ENCODE measurements around the gene ABCC3. TPM values are rescaled to one million over a fixed set of nuclear protein-coding genes. Genes with fewer than 3 reads are reported as not detected.
A peak's percentile ranks its signal among the peaks of the same experiment; 100 is the strongest.

ABCC3 gene
- total RNA-seq, 2 experiments from 2014 or later, result not detected

- Mint-ChIP-seq H3K4me3 (no peak overlapping the region), H3K4me1 (ENCODE audit: low read depth) (no peaks in the 10 kb centered on the region), H3K36me3 (peaks cover 2% of the 10 kb centered on the region), H3K9me3 (no peaks in the 10 kb centered on the region), H3K27ac (no peak overlapping the region), H3K27me3 (no peaks in the 10 kb centered on the region)
- DNase-seq, result no peak
- POLR2A ChIA-PET, result no interaction called here
- CTCF ChIA-PET, result no interaction called here
- intact Hi-C loops (cut with micrococcal nuclease), result no loop called here
Observed at GRCh38 chr17:50688245-50688644, 53.6 kb downstream of the ABCC3 start.

- CTCF ChIA-PET, result interaction anchor here (0.6 kb wide), 1 partner anchor 52 kb away, joined by 3 read pairs; no protein-coding TSS in a partner anchor
- no peak for DNase-seq
- no peaks in the 10 kb centered on the region for H3K4me1 Mint-ChIP-seq (ENCODE audit: low read depth)
- H3K4me3 Mint-ChIP-seq, result no peak overlapping the region
- H3K27ac Mint-ChIP-seq, result no peak overlapping the region
- POLR2A ChIA-PET, result no interaction called here
- no peaks in the 10 kb centered on the region for H3K27me3 Mint-ChIP-seq
- H3K9me3 Mint-ChIP-seq, result no peaks in the 10 kb centered on the region
- intact Hi-C loops (cut with micrococcal nuclease), result no loop called here
- H3K36me3 Mint-ChIP-seq, result peaks cover 8% of the 10 kb centered on the region
Observed at GRCh38 chr17:50689251-50689650, 54.6 kb downstream of the ABCC3 start.

GRCh38 chr17:50689956-50690886 is 55.5 kb downstream of the ABCC3 start:
- intact Hi-C loops (cut with micrococcal nuclease), result no loop called here
- ChIA-PET CTCF (interaction anchor here (1.2 kb wide), 1 partner anchor 60 kb away, joined by 3 read pairs; no protein-coding TSS in a partner anchor), POLR2A (no interaction called here)
- no peak overlapping the region for H3K27ac Mint-ChIP-seq
- DNase-seq, result no peak
- no peak overlapping the region for H3K4me3 Mint-ChIP-seq
- no peaks in the 10 kb centered on the region for H3K4me1 Mint-ChIP-seq (ENCODE audit: low read depth)
- H3K27me3 Mint-ChIP-seq, result no peaks in the 10 kb centered on the region
- H3K9me3 Mint-ChIP-seq, result no peaks in the 10 kb centered on the region
- H3K36me3 Mint-ChIP-seq, result peaks cover 12% of the 10 kb centered on the region

GRCh38 chr17:50690887-50691549 is 56.3 kb downstream of the ABCC3 start:
- intact Hi-C loops (cut with micrococcal nuclease), result no loop called here
- H3K27me3 Mint-ChIP-seq, result no peaks in the 10 kb centered on the region
- no peak overlapping the region for H3K27ac Mint-ChIP-seq
- no peak for DNase-seq
- H3K9me3 Mint-ChIP-seq, result no peaks in the 10 kb centered on the region
- ChIA-PET CTCF (interaction anchor here (1.0 to 1.2 kb wide), 2 partner anchors 61 to 65 kb away, joined by 3 read pairs; no protein-coding TSS in a partner anchor), POLR2A (no interaction called here)
- H3K4me3 Mint-ChIP-seq, result no peak overlapping the region
- no peaks in the 10 kb centered on the region for H3K4me1 Mint-ChIP-seq (ENCODE audit: low read depth)
- peaks cover 19% of the 10 kb centered on the region for H3K36me3 Mint-ChIP-seq

GRCh38 chr17:50691550-50692447 is 57.1 kb downstream of the ABCC3 start:
- no peak for DNase-seq
- Mint-ChIP-seq H3K27me3 (no peaks in the 10 kb centered on the region), H3K9me3 (no peaks in the 10 kb centered on the region), H3K36me3 (peaks cover 23% of the 10 kb centered on the region), H3K27ac (no peak overlapping the region), H3K4me3 (no peak overlapping the region), H3K4me1 (ENCODE audit: low read depth) (peaks cover 2% of the 10 kb centered on the region)
- intact Hi-C loops (cut with micrococcal nuclease), result no loop called here
- ChIA-PET POLR2A (no interaction called here), CTCF (interaction anchor here (1.0 to 1.2 kb wide), 3 partner anchors 62 to 66 kb away, joined by 3 to 4 read pairs (median 3); no protein-coding TSS in a partner anchor)

- DNase-seq, result no peak
- Mint-ChIP-seq H3K4me3 (no peak overlapping the region), H3K27me3 (no peaks in the 10 kb centered on the region), H3K36me3 (peaks cover 29% of the 10 kb centered on the region), H3K9me3 (no peaks in the 10 kb centered on the region), H3K27ac (no peak overlapping the region), H3K4me1 (ENCODE audit: low read depth) (peaks cover 4% of the 10 kb centered on the region)
- CTCF ChIA-PET, result interaction anchor here (1.2 kb wide), 1 partner anchor 64 kb away, joined by 4 read pairs; no protein-coding TSS in a partner anchor
- POLR2A ChIA-PET, result interaction anchor here (0.6 kb wide), 1 partner anchor 208 kb away, joined by 3 read pairs; no protein-coding TSS in a partner anchor
- intact Hi-C loops (cut with micrococcal nuclease), result no loop called here
Observed at GRCh38 chr17:50692448-50693035, 57.9 kb downstream of the ABCC3 start.

GRCh38 chr17:50693036-50693682 is 58.5 kb downstream of the ABCC3 start:
- ChIA-PET CTCF (interaction anchor here (1.2 kb wide), 1 partner anchor 65 kb away, joined by 4 read pairs; no protein-coding TSS in a partner anchor), POLR2A (interaction anchor here (0.6 kb wide), 1 partner anchor 209 kb away, joined by 3 read pairs; no protein-coding TSS in a partner anchor)
- Mint-ChIP-seq H3K36me3 (peaks cover 34% of the 10 kb centered on the region), H3K4me3 (no peak overlapping the region), H3K27ac (no peak overlapping the region), H3K27me3 (no peaks in the 10 kb centered on the region), H3K9me3 (no peaks in the 10 kb centered on the region), H3K4me1 (ENCODE audit: low read depth) (peaks cover 4% of the 10 kb centered on the region)
- intact Hi-C loops (cut with micrococcal nuclease), result no loop called here
- DNase-seq, result no peak

GRCh38 chr17:50696365-50696879 is 61.7 kb downstream of the ABCC3 start:
- Mint-ChIP-seq H3K27me3 (no peaks in the 10 kb centered on the region), H3K4me1 (ENCODE audit: low read depth) (peaks cover 15% of the 10 kb centered on the region), H3K36me3 (peaks cover 46% of the 10 kb centered on the region), H3K4me3 (no peak overlapping the region), H3K9me3 (no peaks in the 10 kb centered on the region), H3K27ac (no peak overlapping the region)
- CTCF ChIA-PET, result interaction anchor here (0.7 to 4.8 kb wide), 5 partner anchors 8 to 217 kb away, joined by 3 to 45 read pairs (median 4); no protein-coding TSS in a partner anchor
- intact Hi-C loops (cut with micrococcal nuclease), result no loop called here
- DNase-seq, result no peak
- POLR2A ChIA-PET, result no interaction called here

- H3K27ac Mint-ChIP-seq, result peak overlapping the region; percentile 23
- H3K4me3 Mint-ChIP-seq, result no peak overlapping the region
- intact Hi-C loops (cut with micrococcal nuclease), result no loop called here
- ChIA-PET CTCF (interaction anchor here (0.8 to 4.8 kb wide), 4 partner anchors 8 to 68 kb away, joined by 3 to 45 read pairs (median 4); partner anchors contain the start of gene ANKRD40), POLR2A (no interaction called here)
- H3K27me3 Mint-ChIP-seq, result no peaks in the 10 kb centered on the region
- DNase-seq, result no peak
- no peaks in the 10 kb centered on the region for H3K9me3 Mint-ChIP-seq
- H3K4me1 Mint-ChIP-seq (ENCODE audit: low read depth), result peaks cover 20% of the 10 kb centered on the region
- H3K36me3 Mint-ChIP-seq, result peaks cover 46% of the 10 kb centered on the region
Observed at GRCh38 chr17:50697062-50697461, 62.4 kb downstream of the ABCC3 start.

GRCh38 chr17:50697663-50698272 is 63.1 kb downstream of the ABCC3 start:
- DNase-seq, result no peak
- H3K4me1 Mint-ChIP-seq (ENCODE audit: low read depth), result peaks cover 22% of the 10 kb centered on the region
- POLR2A ChIA-PET, result no interaction called here
- H3K27me3 Mint-ChIP-seq, result no peaks in the 10 kb centered on the region
- H3K4me3 Mint-ChIP-seq, result no peak overlapping the region
- intact Hi-C loops (cut with micrococcal nuclease), result no loop called here
- H3K9me3 Mint-ChIP-seq, result no peaks in the 10 kb centered on the region
- H3K27ac Mint-ChIP-seq, result peak overlapping the region; percentile 38
- peaks cover 46% of the 10 kb centered on the region for H3K36me3 Mint-ChIP-seq
- CTCF ChIA-PET, result interaction anchor here (1.5 to 4.8 kb wide), 2 partner anchors 10 to 68 kb away, joined by 5 to 45 read pairs; partner anchors contain the start of gene ANKRD40
